Measurements from ENCODE around the gene SMAD5. TPM values are rescaled to one million over a fixed set of nuclear protein-coding genes. Genes with fewer than 3 reads are reported as not detected.

Gene SMAD5
- polyA plus RNA-seq, 3 donors: 7.9 to 19.2 (median 17.3) TPM

- intact Hi-C loops (cut with micrococcal nuclease): no loop called here
- Histone ChIP-seq H3K9ac (ENCODE audit: insufficient read depth, low read length, poor library complexity, severe bottlenecking) (no peak overlapping the region), H3K36me3 (replicated peaks in 1 of 2; ENCODE audit: control insufficient read depth in 1 of 2, insufficient read depth in 2 of 2, low read length in 2 of 2) (no peaks in the 10 kb centered on the region), H3K27ac (ENCODE audit: low read depth in 1 of 2, low read length in 2 of 2) (no peak overlapping the region), H3K9me3 (replicated peaks in 1 of 2; ENCODE audit: control insufficient read depth in 1 of 2, insufficient read depth in 1 of 2, low read length in 2 of 2) (peaks cover 0 to 9% of the 10 kb centered on the region in 2 donors), H3K27me3 (ENCODE audit: control insufficient read depth in 2 of 2, insufficient read depth in 2 of 2, low read length in 2 of 2) (peaks cover 2 to 4% of the 10 kb centered on the region in 2 donors), H3K4me3 (replicated peaks in 1 of 3; ENCODE audit: low read depth in 2 of 3, low read length in 3 of 3) (no peak overlapping the region), H3K4me2 (replicated peaks; ENCODE audit: extremely low read depth, low read length, poor library complexity, severe bottlenecking) (no peak overlapping the region), H3K79me2 (ENCODE audit: insufficient read depth, low read length) (no peaks in the 10 kb centered on the region), H3K4me1 (ENCODE audit: control insufficient read depth in 1 of 2, insufficient read depth in 2 of 2, low read length in 2 of 2) (no peaks in the 10 kb centered on the region), H2AFZ (ENCODE audit: insufficient read depth, low read depth, low read length, poor library complexity, severe bottlenecking) (no peak overlapping the region), H4K20me1 (ENCODE audit: insufficient read depth, low read length) (no peaks in the 10 kb centered on the region)
- no peak overlapping the region for H3K4me3 Mint-ChIP-seq
- peaks cover 4 to 15% (median 11%) of the 10 kb centered on the region in 7 donors for H3K9me3 Mint-ChIP-seq
- no peak overlapping the region for H3K27ac Mint-ChIP-seq
- H3K27me3 Mint-ChIP-seq (ENCODE audit: low read depth in 3 of 3): peaks cover 0 to 11% (median 2%) of the 10 kb centered on the region in 3 donors
- WGBS (ENCODE audit: insufficient coverage): 83% methylated on average over 4 of the region's 4 CpGs
- no peaks in the 10 kb centered on the region for H3K36me3 Mint-ChIP-seq
- no peaks in the 10 kb centered on the region for H3K4me1 Mint-ChIP-seq
- no peak for DNase-seq
- no peak for TF ChIP-seq CTCF (IDR thresholded peaks at IDR 0.05)
These were observed 90.1 kb downstream of the SMAD5 start for GRCh38 chr5:136222580-136223235.

GRCh38 chr5:136225796-136226195 lies 93.2 kb downstream of the SMAD5 start:
- H3K4me3 ChIP-seq (replicated peaks in 1 of 3; ENCODE audit: low read depth in 2 of 3, low read length in 3 of 3): no peak overlapping the region
- no peak overlapping the region for H3K9ac ChIP-seq (ENCODE audit: insufficient read depth, low read length, poor library complexity, severe bottlenecking)
- no peak overlapping the region for H3K4me3 Mint-ChIP-seq
- H3K36me3 Mint-ChIP-seq: no peaks in the 10 kb centered on the region
- DNase-seq: no peak
- intact Hi-C loops (cut with micrococcal nuclease): no loop called here
- H2AFZ ChIP-seq (ENCODE audit: insufficient read depth, low read depth, low read length, poor library complexity, severe bottlenecking): no peak overlapping the region
- H3K27ac ChIP-seq (ENCODE audit: low read depth in 1 of 2, low read length in 2 of 2): no peak overlapping the region
- H3K4me1 Mint-ChIP-seq: no peaks in the 10 kb centered on the region
- no peaks in the 10 kb centered on the region for H3K4me1 ChIP-seq (ENCODE audit: control insufficient read depth in 1 of 2, insufficient read depth in 2 of 2, low read length in 2 of 2)
- no peaks in the 10 kb centered on the region for H4K20me1 ChIP-seq (ENCODE audit: insufficient read depth, low read length)
- H3K27me3 Mint-ChIP-seq (ENCODE audit: low read depth in 3 of 3): peaks cover 8 to 26% (median 22%) of the 10 kb centered on the region in 3 donors
- H3K79me2 ChIP-seq (ENCODE audit: insufficient read depth, low read length): no peaks in the 10 kb centered on the region
- peaks cover 2 to 8% of the 10 kb centered on the region in 2 donors for H3K27me3 ChIP-seq (ENCODE audit: control insufficient read depth in 2 of 2, insufficient read depth in 2 of 2, low read length in 2 of 2)
- peaks cover 2 to 8% (median 3%) of the 10 kb centered on the region in 7 donors for H3K9me3 Mint-ChIP-seq
- peaks cover 0 to 3% of the 10 kb centered on the region in 2 donors for H3K9me3 ChIP-seq (replicated peaks in 1 of 2; ENCODE audit: control insufficient read depth in 1 of 2, insufficient read depth in 1 of 2, low read length in 2 of 2)
- H3K27ac Mint-ChIP-seq: no peak overlapping the region
- TF ChIP-seq CTCF (IDR thresholded peaks at IDR 0.05): no peak
- no peak overlapping the region for H3K4me2 ChIP-seq (replicated peaks; ENCODE audit: extremely low read depth, low read length, poor library complexity, severe bottlenecking)
- no peaks in the 10 kb centered on the region for H3K36me3 ChIP-seq (replicated peaks in 1 of 2; ENCODE audit: control insufficient read depth in 1 of 2, insufficient read depth in 2 of 2, low read length in 2 of 2)
- WGBS (ENCODE audit: insufficient coverage): 60% methylated on average over 1 of the region's 2 CpGs

Measured in CD14-positive monocyte (primary cell).